GM23338 (cell line): ENCODE measurements around the gene UNC93A.
"Not testable (repeated sequence)": the region's sequence is repeated elsewhere in the genome, so short reads cannot be mapped to it uniquely, and the experiment has no call there.

Experiments
- CREB1 ChIP-seq: fragments of 250-450 bp; sonication (Bioruptor Pico); IDR thresholded peaks from 2 replicates; pipeline ENCODE4 v1.5.0; 2020; ENCODE audit warnings: low read depth, mild to moderate bottlenecking, moderate library complexity
- CTCF ChIP-seq, 2 experiments: fragments of 200-600 bp in 1 of 2; sonication (generic) in 1 of 2; conservative IDR thresholded peaks; 2 replicates each; pipeline versions ENCODE4 v1.5.1 to v1.6.1; 2016 to 2017; ENCODE audit warnings: antibody characterized with exemption in 2 of 2, low read depth in 2 of 2, mild to moderate bottlenecking in 2 of 2, moderate library complexity in 1 of 2
- ETS1 ChIP-seq: IDR thresholded peaks from 2 replicates; pipeline ENCODE4 v1.6.1; 2016; ENCODE audit warnings: antibody characterized with exemption
- EZH2 ChIP-seq: fragments of 200-600 bp; sonication (generic); IDR thresholded peaks from one replicate; pipeline ENCODE4 v1.8.0; 2017; ENCODE audit warnings: antibody characterized with exemption, mild to moderate bottlenecking, low read depth; ENCODE audit not compliant: unreplicated experiment
- EZH2phosphoT487 ChIP-seq: fragments of 200-600 bp; sonication (generic); IDR thresholded peaks from one replicate; pipeline ENCODE4 v1.8.1; 2018; ENCODE audit warnings: antibody characterized with exemption; ENCODE audit not compliant: unreplicated experiment
- NANOG ChIP-seq: IDR thresholded peaks from 2 replicates; pipeline ENCODE4 v1.6.1; 2016; ENCODE audit warnings: antibody characterized with exemption, borderline replicate concordance
- POLR2AphosphoS5 ChIP-seq: IDR thresholded peaks from 2 replicates; pipeline ENCODE4 v1.6.1; 2016; ENCODE audit warnings: antibody characterized with exemption, low read depth
- REST ChIP-seq: IDR thresholded peaks from one replicate; pipeline ENCODE4 v1.6.1; 2018; ENCODE audit warnings: antibody characterized with exemption; ENCODE audit not compliant: unreplicated experiment
- ZNF331 ChIP-seq: fragments of 250-450 bp; sonication (Bioruptor Pico); IDR thresholded peaks from 2 replicates; pipeline ENCODE4 v1.5.0; 2020; ENCODE audit warnings: low read depth, mild to moderate bottlenecking, moderate library complexity
- ZNF462 ChIP-seq: fragments of 250-450 bp; sonication (Bioruptor Pico); IDR thresholded peaks from 2 replicates; pipeline ENCODE4 v1.5.0; 2020; ENCODE audit warnings: mild to moderate bottlenecking, moderate library complexity

- not testable (repeated sequence) for TF ChIP-seq CTCF (conservative IDR thresholded peaks at IDR 0.05; ENCODE audit: low read depth in 2 of 2); ETS1; EZH2; REST; EZH2phosphoT487; CREB1 (CRISPR knock-in tag); POLR2AphosphoS5; NANOG; ZNF331 (CRISPR knock-in tag); ZNF462 (CRISPR knock-in tag)
Measured at GRCh38 chr6:167289291-167289690, 1.8 kb upstream of the UNC93A start.
